Neuronal stem cell (in vitro differentiated cells): ENCODE data around the gene CHMP4A.

Experiments
- DNase-seq: peaks from one replicate; pipeline ENCODE4 v3.0.0-alpha.2; 2013; ENCODE audit warnings: low spot score
- H2AFZ ChIP-seq: one replicate; pipeline ENCODE4 v1.6.1; 2013; ENCODE audit warnings: mild to moderate bottlenecking, low read length, inconsistent platforms
- H2AK5ac ChIP-seq: 2 replicates; pipeline ENCODE4 v1.6.1; 2013; ENCODE audit warnings: low read depth, mild to moderate bottlenecking, inconsistent platforms, low read length, moderate library complexity, mixed read lengths
- H2BK120ac ChIP-seq: 2 replicates; pipeline ENCODE4 v1.6.1; 2013; ENCODE audit warnings: low read depth, mild to moderate bottlenecking, inconsistent platforms, low read length, moderate library complexity, mixed read lengths
- H2BK12ac ChIP-seq: one replicate; pipeline ENCODE4 v1.6.1; 2013; ENCODE audit warnings: low read length, inconsistent platforms
- H2BK15ac ChIP-seq: 2 replicates; pipeline ENCODE4 v1.6.1; 2013; ENCODE audit warnings: mild to moderate bottlenecking, low read length, inconsistent platforms, mixed read lengths
- H2BK5ac ChIP-seq: one replicate; pipeline ENCODE4 v1.6.1; 2013; ENCODE audit warnings: inconsistent platforms, mild to moderate bottlenecking, low read length, moderate library complexity
- H3K14ac ChIP-seq: one replicate; pipeline ENCODE4 v1.6.1; 2013; ENCODE audit warnings: low read length, inconsistent platforms
- H3K18ac ChIP-seq: 2 replicates; pipeline ENCODE4 v1.6.1; 2013; ENCODE audit warnings: low read length, inconsistent platforms
- H3K23ac ChIP-seq: 2 replicates; pipeline ENCODE4 v1.6.1; 2013; ENCODE audit warnings: low read depth, mild to moderate bottlenecking, mixed read lengths, low read length, inconsistent platforms; ENCODE audit not compliant: poor library complexity
- H3K27ac ChIP-seq: replicated peaks from 3 replicates; pipeline ENCODE4 v1.5.1; 2013; ENCODE audit warnings: low read length, inconsistent platforms
- H3K27me3 ChIP-seq, 3 experiments: 2 replicates each; pipeline ENCODE4 v1.6.1; 2013; ENCODE audit warnings: low read length in 3 of 3, mild to moderate bottlenecking in 2 of 3, inconsistent platforms in 1 of 3, low read depth in 1 of 3, mixed read lengths in 1 of 3, moderate library complexity in 1 of 3; ENCODE audit not compliant: control insufficient read depth in 3 of 3, insufficient read depth in 3 of 3
- H3K36me3 ChIP-seq, 2 donors: replicated peaks in 1 of 2; 2 replicates each; pipeline ENCODE4 v1.6.1; 2013; ENCODE audit warnings: low read length in 2 of 2; ENCODE audit not compliant: control insufficient read depth in 2 of 2, insufficient read depth in 2 of 2
- H3K4ac ChIP-seq: 2 replicates; pipeline ENCODE4 v1.6.1; 2013; ENCODE audit warnings: inconsistent platforms, mild to moderate bottlenecking, low read length, moderate library complexity
- H3K4me1 ChIP-seq, 2 donors: 1 replicate in 1 of 2; 2 replicates in 1 of 2; pipeline ENCODE4 v1.6.1; 2013; ENCODE audit warnings: low read length in 2 of 2, low read depth in 1 of 2; ENCODE audit not compliant: control insufficient read depth in 2 of 2, insufficient read depth in 1 of 2
- H3K4me2 ChIP-seq: one replicate; pipeline ENCODE4 v1.6.1; 2013; ENCODE audit warnings: mild to moderate bottlenecking, low read length, inconsistent platforms; ENCODE audit not compliant: insufficient read depth, poor library complexity, severe bottlenecking
- H3K4me3 ChIP-seq, 2 donors: 2 replicates each; pipeline ENCODE4 v1.5.1; 2013; ENCODE audit warnings: low read length in 2 of 2, mild to moderate bottlenecking in 2 of 2, inconsistent platforms in 1 of 2, moderate library complexity in 1 of 2
- H3K79me1 ChIP-seq: one replicate; pipeline ENCODE4 v1.6.1; 2013; ENCODE audit warnings: low read depth, mild to moderate bottlenecking, inconsistent platforms, low read length, moderate library complexity
- H3K9ac ChIP-seq: one replicate; pipeline ENCODE4 v1.6.1; 2013; ENCODE audit warnings: mild to moderate bottlenecking, low read depth, low read length, inconsistent platforms; ENCODE audit not compliant: poor library complexity
- H3K9me3 ChIP-seq, 2 donors: replicated peaks in 1 of 2; 2 replicates each; pipeline versions ENCODE3 to v1.6.1; 2013; ENCODE audit warnings: low read length in 2 of 2, mild to moderate bottlenecking in 2 of 2, inconsistent platforms in 1 of 2, low read depth in 1 of 2, mixed read lengths in 1 of 2, moderate library complexity in 1 of 2; ENCODE audit not compliant: control insufficient read depth in 2 of 2, insufficient read depth in 1 of 2
- H4K8ac ChIP-seq: one replicate; pipeline ENCODE4 v1.6.1; 2013; ENCODE audit warnings: low read depth, mild to moderate bottlenecking, inconsistent platforms, low read length, moderate library complexity
- H4K91ac ChIP-seq: one replicate; pipeline ENCODE4 v1.6.1; 2013; ENCODE audit warnings: low read length, low read depth, mild to moderate bottlenecking, inconsistent platforms; ENCODE audit not compliant: poor library complexity
- WGBS, 2 donors: extraction: QIAGEN DNeasy Blood & Tissue Kit; methylation state at CpG; one replicate each; pipeline ENCODE4 v1.1.7; 2013; ENCODE audit warnings: missing lambda C conversion rate in 2 of 2, mixed read lengths in 1 of 2; ENCODE audit not compliant: insufficient read length in 2 of 2, insufficient replicate concordance in 1 of 2; ENCODE audit errors: extremely low coverage in 2 of 2; 5-methylcytosine and 5-hydroxymethylcytosine counted together

The CHMP4A gene

GRCh38 chr14:24232121-24232644 is 18.9 kb upstream of the CHMP4A start, which contains the start of gene NEDD8:
TSS of gene NEDD8 (minus strand) at chr14:24232367. CDS start at chr14:24232267, 100 bp downstream.
- H3K4me3 ChIP-seq = peak within 1 kb of the TSS; percentile 86 to 87
- peak within 1 kb of the TSS; percentile 87 for H3K14ac ChIP-seq
- H4K8ac ChIP-seq = no peak within 1 kb of the TSS
- H3K9me3 ChIP-seq = no peaks in the 10 kb centered on the region
- no CpG with 5 or more reads among the region's 30 CpGs for WGBS, 2 donors
- peak within 1 kb of the TSS; percentile 99 for H3K18ac ChIP-seq
- H2BK5ac ChIP-seq = peak within 1 kb of the TSS; percentile 14
- H2BK120ac ChIP-seq = no peak within 1 kb of the TSS
- peak within 1 kb of the TSS; percentile 35 for H2BK15ac ChIP-seq
- H4K91ac ChIP-seq = no peak within 1 kb of the TSS
- H3K9ac ChIP-seq = peak within 1 kb of the TSS; percentile 92
- no peak within 1 kb of the TSS for H2BK12ac ChIP-seq
- H3K4ac ChIP-seq = no peak within 1 kb of the TSS
- peaks cover 14 to 49% of the 10 kb centered on the region in 2 donors for H3K36me3 ChIP-seq
- peak within 1 kb of the TSS; percentile 8 for H3K23ac ChIP-seq
- H3K4me2 ChIP-seq = peak within 1 kb of the TSS; percentile 90
- peak within 1 kb of the TSS; percentile 12 for H2AK5ac ChIP-seq
- H3K4me1 ChIP-seq = peaks cover 9 to 11% of the 10 kb centered on the region in 2 donors
- H3K79me1 ChIP-seq = peaks cover 5% of the 10 kb centered on the region
- DNase-seq = peak; percentile 82
- peak within 1 kb of the TSS; percentile 99 for H2AFZ ChIP-seq
- no peaks in the 10 kb centered on the region for H3K27me3 ChIP-seq
- peak within 1 kb of the TSS; percentile 94 for H3K27ac ChIP-seq

GRCh38 chr14:24231263-24232120 is 18.2 kb upstream of the CHMP4A start:
- no peak overlapping the region for H2BK120ac ChIP-seq
- no peak overlapping the region for H2BK15ac ChIP-seq
- H3K79me1 ChIP-seq = peaks cover 5% of the 10 kb centered on the region
- H2AFZ ChIP-seq = peak overlapping the region; percentile 99
- peak overlapping the region; percentile 12 for H2AK5ac ChIP-seq
- no peak overlapping the region for H2BK12ac ChIP-seq
- no peak overlapping the region for H3K14ac ChIP-seq
- H2BK5ac ChIP-seq = peak overlapping the region; percentile 14
- H3K9ac ChIP-seq = peak overlapping the region; percentile 78
- H3K27ac ChIP-seq = peak overlapping the region; percentile 26
- H3K36me3 ChIP-seq = peaks cover 9 to 49% of the 10 kb centered on the region in 2 donors
- H3K4me3 ChIP-seq = peak overlapping the region; percentile 86 to 87
- no peak overlapping the region for H3K4ac ChIP-seq
- no peaks in the 10 kb centered on the region for H3K27me3 ChIP-seq
- 100% methylated on average over 1 of the region's 23 CpGs; no CpG with 5 or more reads in 1 of the 2 donors for WGBS, 2 donors
- no peak overlapping the region for H4K8ac ChIP-seq
- peaks cover 9 to 11% of the 10 kb centered on the region in 2 donors for H3K4me1 ChIP-seq
- H3K18ac ChIP-seq = peak overlapping the region; percentile 74
- peak overlapping the region; percentile 8 for H3K23ac ChIP-seq
- DNase-seq = no peak
- no peaks in the 10 kb centered on the region for H3K9me3 ChIP-seq
- H4K91ac ChIP-seq = no peak overlapping the region
- H3K4me2 ChIP-seq = peak overlapping the region; percentile 90

GRCh38 chr14:24228902-24229301 is 15.6 kb upstream of the CHMP4A start:
- Histone ChIP-seq H2BK5ac (no peak overlapping the region), H3K27me3 (no peaks in the 10 kb centered on the region), H3K4me1 (peaks cover 9 to 11% of the 10 kb centered on the region in 2 donors), H3K4me3 (no peak overlapping the region), H3K18ac (no peak overlapping the region), H2BK120ac (no peak overlapping the region), H2BK12ac (no peak overlapping the region), H3K9me3 (no peaks in the 10 kb centered on the region), H3K4ac (no peak overlapping the region), H3K27ac (no peak overlapping the region), H3K79me1 (peaks cover 5% of the 10 kb centered on the region), H2BK15ac (no peak overlapping the region), H3K36me3 (peaks cover 2 to 37% of the 10 kb centered on the region in 2 donors), H3K4me2 (no peak overlapping the region), H4K8ac (no peak overlapping the region), H2AK5ac (no peak overlapping the region), H3K23ac (no peak overlapping the region), H3K14ac (no peak overlapping the region), H2AFZ (no peak overlapping the region), H3K9ac (no peak overlapping the region), H4K91ac (no peak overlapping the region)
- WGBS, 2 donors = no CpG with 5 or more reads among the region's 1 CpG
- DNase-seq = no peak

- H3K36me3 ChIP-seq = peaks cover 2 to 37% of the 10 kb centered on the region in 2 donors
- no peak overlapping the region for H3K4me3 ChIP-seq
- H3K9me3 ChIP-seq = no peaks in the 10 kb centered on the region
- no peaks in the 10 kb centered on the region for H3K27me3 ChIP-seq
- no peak overlapping the region for H2BK120ac ChIP-seq
- WGBS, 2 donors = no CpG with 5 or more reads among the region's 1 CpG
- no peak overlapping the region for H2BK15ac ChIP-seq
- no peak overlapping the region for H3K23ac ChIP-seq
- H4K91ac ChIP-seq = no peak overlapping the region
- no peak overlapping the region for H2AK5ac ChIP-seq
- no peak overlapping the region for H3K14ac ChIP-seq
- H3K4me1 ChIP-seq = peaks cover 1 to 5% of the 10 kb centered on the region in 2 donors
- no peak overlapping the region for H3K4ac ChIP-seq
- H3K79me1 ChIP-seq = peaks cover 6% of the 10 kb centered on the region
- H3K9ac ChIP-seq = no peak overlapping the region
- H2BK5ac ChIP-seq = no peak overlapping the region
- no peak overlapping the region for H3K4me2 ChIP-seq
- H2BK12ac ChIP-seq = no peak overlapping the region
- no peak overlapping the region for H3K27ac ChIP-seq
- H4K8ac ChIP-seq = no peak overlapping the region
- no peak for DNase-seq
- H2AFZ ChIP-seq = no peak overlapping the region
- H3K18ac ChIP-seq = no peak overlapping the region
These were observed 13.2 kb upstream of the CHMP4A start for GRCh38 chr14:24226473-24226872.
